H1 (cell line): ENCODE results near the gene HDHD2. TPM values are rescaled to one million over a fixed set of nuclear protein-coding genes. Genes with fewer than 3 reads are reported as not detected.

ENCODE experiments used
- CTCF ChIA-PET: fragments of 300-600 bp; sonication (Branson Sonifier 250); formaldehyde crosslinking; loops from one replicate; lab custom pipeline; 2021; ENCODE audit not compliant: partially characterized antibody; lab: Charles Lee
- POLR2A ChIA-PET: fragments of 300-600 bp; sonication (Branson Sonifier 250); formaldehyde crosslinking; loops from one replicate; lab custom pipeline; 2021; ENCODE audit warnings: inconsistent platforms; ENCODE audit not compliant: partially characterized antibody; lab: Charles Lee
- DNase-seq, 2 experiments: peaks; one replicate each; pipeline versions ENCODE4 v3.0.0 to v3.0.0-alpha.2; 2010 to 2022; ENCODE audit warnings: low spot score in 2 of 2, low read depth in 1 of 2, mixed read lengths in 1 of 2
- FAIRE-seq: peaks from 2 replicates; lab custom pipeline; 2011; peaks lifted over from hg19 to GRCh38; lab: Jason Lieb, UNC
- H2AFZ ChIP-seq: 2 replicates; pipeline ENCODE4 v1.8.1; 2012; ENCODE audit warnings: low read length, inconsistent platforms
- H2AK5ac ChIP-seq: 2 replicates; pipeline ENCODE4 v1.6.1; 2013; ENCODE audit warnings: low read depth, low read length
- H2BK120ac ChIP-seq: replicated peaks from 2 replicates; pipeline ENCODE3; 2013; ENCODE audit warnings: low read depth, low read length, inconsistent platforms
- H2BK12ac ChIP-seq: 2 replicates; pipeline ENCODE4 v1.6.1; 2013; ENCODE audit warnings: low read depth, low read length
- H2BK15ac ChIP-seq: 2 replicates; pipeline ENCODE4 v1.6.1; 2013; ENCODE audit warnings: low read length
- H2BK20ac ChIP-seq: 2 replicates; pipeline ENCODE4 v1.6.1; 2013; ENCODE audit warnings: low read length
- H2BK5ac ChIP-seq: 2 replicates; pipeline ENCODE4 v1.6.1; 2013; ENCODE audit warnings: low read depth, low read length
- H3K14ac ChIP-seq: 2 replicates; pipeline ENCODE4 v1.6.1; 2013; ENCODE audit warnings: inconsistent platforms; ENCODE audit not compliant: insufficient read length
- H3K18ac ChIP-seq: 2 replicates; pipeline ENCODE4 v1.6.1; 2013; ENCODE audit warnings: low read length; ENCODE audit errors: extremely low read depth
- H3K23ac ChIP-seq: 2 replicates; pipeline ENCODE4 v1.6.1; 2013; ENCODE audit warnings: inconsistent platforms; ENCODE audit not compliant: insufficient read length
- H3K23me2 ChIP-seq: 2 replicates; pipeline ENCODE4 v1.6.1; 2013; ENCODE audit warnings: low read depth, low read length
- H3K27ac ChIP-seq: 2 replicates; pipeline ENCODE4 v1.6.1; 2011; ENCODE audit warnings: low read depth, low read length, inconsistent platforms
- H3K27me3 ChIP-seq, 4 experiments: replicated peaks in 1 of 4; 1 replicate in 1 of 4; 2 replicates in 3 of 4; pipeline versions ENCODE4 v1.6.1 to v1.8.1; 2011 to 2013; ENCODE audit warnings: low read length in 3 of 4, mild to moderate bottlenecking in 3 of 4, inconsistent platforms in 2 of 4, mixed read lengths in 2 of 4, moderate library complexity in 1 of 4; ENCODE audit not compliant: control insufficient read depth in 3 of 4, insufficient read depth in 3 of 4; ENCODE audit errors: extremely low read depth in 1 of 4
- H3K36me3 ChIP-seq, 4 experiments: 2 replicates each; pipeline versions ENCODE4 v1.6.1 to v1.8.1; 2011 to 2013; ENCODE audit warnings: mild to moderate bottlenecking in 4 of 4, low read length in 3 of 4, moderate library complexity in 2 of 4, control low read depth in 1 of 4, inconsistent platforms in 1 of 4; ENCODE audit not compliant: insufficient read depth in 4 of 4, control insufficient read depth in 2 of 4
- H3K4ac ChIP-seq: replicated peaks from 2 replicates; pipeline ENCODE3; 2013; ENCODE audit warnings: low read length, low read depth, mixed read lengths, inconsistent platforms; ENCODE audit not compliant: insufficient read length
- H3K4me1 ChIP-seq, 4 experiments: replicated peaks in 1 of 4; 1 replicate in 1 of 4; 2 replicates in 3 of 4; pipeline versions ENCODE4 v1.6.1 to v1.8.1; 2011 to 2013; ENCODE audit warnings: low read length in 3 of 4, inconsistent platforms in 2 of 4, mixed read lengths in 1 of 4; ENCODE audit not compliant: insufficient read depth in 4 of 4, control insufficient read depth in 3 of 4
- H3K4me2 ChIP-seq, 2 experiments: 2 replicates each; pipeline versions ENCODE4 v1.6.1 to v1.8.1; 2011 to 2013; ENCODE audit warnings: low read depth in 2 of 2, low read length in 2 of 2, control low read depth in 1 of 2, inconsistent platforms in 1 of 2, mild to moderate bottlenecking in 1 of 2; ENCODE audit not compliant: insufficient read depth in 1 of 2
- H3K4me3 ChIP-seq, 4 experiments: fragments of 200-600, 300-600 bp in 1 of 4; sonication (generic), shearing (Covaris generic), sonication (Bioruptor Twin) in 1 of 4; 2 replicates each; pipeline versions ENCODE4 v1.5.1 to v1.8.1; 2011 to 2016; ENCODE audit warnings: low read length in 4 of 4, low read depth in 3 of 4, control low read depth in 2 of 4, inconsistent platforms in 2 of 4, mild to moderate bottlenecking in 2 of 4, mixed read lengths in 1 of 4, moderate library complexity in 1 of 4; ENCODE audit not compliant: insufficient read depth in 2 of 4; ENCODE audit errors: extremely low read depth in 1 of 4
- H3K56ac ChIP-seq: replicated peaks from 2 replicates; pipeline ENCODE3; 2013; ENCODE audit warnings: low read depth, mild to moderate bottlenecking, mixed read lengths, low read length, inconsistent platforms; ENCODE audit not compliant: insufficient read length
- H3K79me1 ChIP-seq: 2 replicates; pipeline ENCODE4 v1.6.1; 2013; ENCODE audit warnings: low read depth, low read length, control low read depth
- H3K79me2 ChIP-seq, 2 experiments: 2 replicates each; pipeline versions ENCODE4 v1.6.1 to v1.8.1; 2012 to 2013; ENCODE audit warnings: low read length in 2 of 2, mild to moderate bottlenecking in 2 of 2, inconsistent platforms in 1 of 2; ENCODE audit not compliant: insufficient read depth in 2 of 2, control insufficient read depth in 1 of 2
- H3K9ac ChIP-seq, 4 experiments: replicated peaks in 1 of 4; 1 replicate in 1 of 4; 2 replicates in 3 of 4; pipeline versions ENCODE4 v1.6.1 to v1.8.1; 2011 to 2013; ENCODE audit warnings: low read depth in 3 of 4, low read length in 3 of 4, control low read depth in 2 of 4, mild to moderate bottlenecking in 2 of 4, moderate library complexity in 2 of 4, inconsistent platforms in 1 of 4; ENCODE audit errors: extremely low read depth in 1 of 4
- H3K9me3 ChIP-seq, 2 experiments: 2 replicates each; pipeline versions ENCODE4 v1.6.1 to v1.8.1; 2012 to 2013; ENCODE audit warnings: mild to moderate bottlenecking in 2 of 2, moderate library complexity in 2 of 2, control low read depth in 1 of 2, inconsistent platforms in 1 of 2, low read depth in 1 of 2, low read length in 1 of 2, mixed read lengths in 1 of 2; ENCODE audit not compliant: insufficient read depth in 2 of 2
- H4K20me1 ChIP-seq, 2 experiments: replicated peaks in 1 of 2; 2 replicates each; pipeline versions ENCODE3 to v1.8.1; 2011 to 2013; ENCODE audit warnings: inconsistent platforms in 2 of 2, low read length in 2 of 2, mild to moderate bottlenecking in 1 of 2; ENCODE audit not compliant: insufficient read depth in 2 of 2, control insufficient read depth in 1 of 2
- H4K5ac ChIP-seq: 2 replicates; pipeline ENCODE4 v1.6.1; 2013; ENCODE audit warnings: low read length, low read depth, mixed read lengths, inconsistent platforms; ENCODE audit not compliant: insufficient read length
- H4K8ac ChIP-seq: 2 replicates; pipeline ENCODE4 v1.8.0; 2013; ENCODE audit warnings: mild to moderate bottlenecking, moderate library complexity, low read length, inconsistent platforms; ENCODE audit not compliant: insufficient read depth; ENCODE audit errors: extremely low read depth
- H4K91ac ChIP-seq: replicated peaks from 2 replicates; pipeline ENCODE3; 2013; ENCODE audit warnings: low read length, mixed read lengths, inconsistent platforms; ENCODE audit not compliant: insufficient read length
- ASH2L ChIP-seq: fragments of 200-600, 300-600 bp; sonication (generic); IDR thresholded peaks from one replicate; pipeline ENCODE4 v1.7.1; 2017; ENCODE audit warnings: low read length
- BACH1 ChIP-seq: IDR thresholded peaks from 2 replicates; pipeline ENCODE4 v1.6.1; 2012; ENCODE audit warnings: low read length, improper control_type of control experiment
- CEBPB ChIP-seq: IDR thresholded peaks from 2 replicates; pipeline ENCODE4 v1.6.1; 2012; ENCODE audit warnings: low read depth, low read length
- EGR1 ChIP-seq: IDR thresholded peaks from 2 replicates; pipeline ENCODE4 v1.6.1; 2011; ENCODE audit warnings: low read depth, low read length, borderline replicate concordance
- FOSL1 ChIP-seq: IDR thresholded peaks from 2 replicates; pipeline ENCODE4 v1.6.1; 2011; ENCODE audit warnings: mild to moderate bottlenecking, low read depth, low read length, moderate library complexity; ENCODE audit not compliant: insufficient read depth
- KDM5A ChIP-seq: fragments of 200-600 bp; IDR thresholded peaks from 2 replicates; pipeline ENCODE4 v1.7.1; 2012; ENCODE audit warnings: mild to moderate bottlenecking, low read length, inconsistent platforms, mixed read lengths
- NRF1 ChIP-seq: IDR thresholded peaks from 2 replicates; pipeline ENCODE4 v1.6.1; 2011; ENCODE audit warnings: mild to moderate bottlenecking, low read depth, low read length, improper control_type of control experiment
- POLR2A ChIP-seq, 2 experiments: IDR thresholded peaks; 1 replicate in 1 of 2; 2 replicates in 1 of 2; pipeline ENCODE4 v1.6.1; 2011; ENCODE audit warnings: low read depth in 2 of 2, low read length in 2 of 2, mild to moderate bottlenecking in 2 of 2; ENCODE audit errors: control extremely low read depth in 1 of 2
- SIN3A ChIP-seq, 2 experiments: IDR thresholded peaks in 1 of 2; conservative IDR thresholded peaks in 1 of 2; 2 replicates each; pipeline ENCODE4 v1.6.1; 2011 to 2012; ENCODE audit warnings: low read length in 2 of 2, improper control_type of control experiment in 1 of 2, low read depth in 1 of 2, mild to moderate bottlenecking in 1 of 2
- SP4 ChIP-seq: IDR thresholded peaks from 2 replicates; pipeline ENCODE4 v1.6.1; 2012; ENCODE audit warnings: low read length, inconsistent platforms
- SRF ChIP-seq: IDR thresholded peaks from 2 replicates; pipeline ENCODE4 v1.6.1; 2011; ENCODE audit warnings: mild to moderate bottlenecking, low read depth, low read length, moderate library complexity
- SUZ12 ChIP-seq: fragments of 200-600 bp; sonication (generic); IDR thresholded peaks from 2 replicates; pipeline ENCODE4 v1.6.1; 2012; ENCODE audit warnings: mild to moderate bottlenecking, inconsistent platforms, low read length, moderate library complexity, mixed read lengths
- TBP ChIP-seq: IDR thresholded peaks from 2 replicates; pipeline ENCODE4 v1.6.1; 2011; ENCODE audit warnings: low read depth, low read length, improper control_type of control experiment
- TEAD4 ChIP-seq: IDR thresholded peaks from 2 replicates; pipeline ENCODE4 v1.6.1; 2012; ENCODE audit warnings: low read depth, low read length, inconsistent platforms, mixed read lengths
- YY1 ChIP-seq: IDR thresholded peaks from 2 replicates; pipeline ENCODE4 v1.6.1; 2011; ENCODE audit warnings: low read depth, mild to moderate bottlenecking, low read length
- WGBS, 2 experiments: shearing (Covaris generic) in 1 of 2; methylation state at CpG; one replicate each; pipeline versions ENCODE4 v1.1.6 to v1.1.7; 2013 to 2015; ENCODE audit warnings: low lambda C conversion rate in 2 of 2, mixed read lengths in 2 of 2, inconsistent platforms in 1 of 2, low coverage in 1 of 2, missing lambda C conversion rate in 1 of 2; ENCODE audit not compliant: insufficient replicate concordance in 2 of 2, insufficient coverage in 1 of 2, insufficient read length in 1 of 2; ENCODE audit errors: extremely low coverage in 1 of 2, missing lambda C conversion rate in 1 of 2; 5-methylcytosine and 5-hydroxymethylcytosine counted together
- polyA plus RNA-seq, 7 experiments: library from polyadenylated mRNA; depleted of rRNA in 3 of 7; stranded (reverse) in 5 of 7; unstranded in 2 of 7; fragments of >200 nt in 5 of 7; fragments of 200-250 nt in 2 of 7; gene quantifications; 1 replicate in 5 of 7; 2 replicates in 1 of 7; 4 replicates in 1 of 7; pipeline versions ENCODE4 v1.2.1 to v1.2.3, GENCODE V29; 2011 to 2013; ENCODE audit warnings: missing spikeins in 2 of 7, mixed read lengths in 2 of 7
- total RNA-seq: library from RNA; stranded (reverse); fragmentation: NEBNext Ultra II Directional; extraction: Animal tissue kit (Norgen Biotek cat#: 25700); gene quantifications from 2 replicates; pipeline ENCODE4 v1.2.1, GENCODE V29; 2021

Gene HDHD2
- total and polyA plus RNA-seq, 2 of the 8 experiments (the other 6 are each of a cell fraction or from before 2014, with no cell fraction given), result 16.7 to 42.7 TPM

- POLR2A ChIA-PET, result no interaction called here
- H3K27ac ChIP-seq, result no peak overlapping the region
- TF ChIP-seq CEBPB, result no peak
- TF ChIP-seq KDM5A, result no peak
- TF ChIP-seq SIN3A (conservative IDR thresholded peaks at IDR 0.05 in 1 of 2, IDR thresholded peaks at IDR 0.05 in 1 of 2; ENCODE audit: low read depth in 1 of 2, low read length in 2 of 2), result no peak
- TF ChIP-seq YY1, result no peak
- no peak for TF ChIP-seq SRF
- TF ChIP-seq SUZ12, result no peak
- TF ChIP-seq BACH1, result no peak
- no peak for TF ChIP-seq TEAD4
- TF ChIP-seq FOSL1, result no peak
- TF ChIP-seq SP4, result no peak
- no peak for TF ChIP-seq TBP
- TF ChIP-seq ASH2L, result no peak
- TF ChIP-seq EGR1, result no peak
- no peak for TF ChIP-seq NRF1
- no peak for TF ChIP-seq POLR2A (IDR thresholded peaks at IDR 0.05; ENCODE audit: control extremely low read depth in 1 of 2, low read depth in 2 of 2, low read length in 2 of 2)
These were observed 30.5 kb upstream of the HDHD2 start for GRCh38 chr18:47180765-47181164.

More at GRCh38 chr18:47180765-47181164, 30.5 kb upstream of the HDHD2 start:
- no peak overlapping the region for H3K4ac ChIP-seq
- no peak overlapping the region for H2AFZ ChIP-seq
- H3K9me3 ChIP-seq, result peaks cover 14 to 16% of the 10 kb centered on the region in 2 experiments
- no peak overlapping the region for H3K4me3 ChIP-seq
- no peak overlapping the region for H2BK5ac ChIP-seq
- H3K4me1 ChIP-seq, result no peaks in the 10 kb centered on the region; a peak in 1 of 7 replicates
- no peak overlapping the region for H2BK120ac ChIP-seq
- H3K23me2 ChIP-seq, result no peaks in the 10 kb centered on the region
- no peak overlapping the region for H3K14ac ChIP-seq
- no peak overlapping the region for H3K9ac ChIP-seq
- FAIRE-seq (no peak), DNase-seq (no peak)
- no peaks in the 10 kb centered on the region for H4K20me1 ChIP-seq
- no peaks in the 10 kb centered on the region for H3K36me3 ChIP-seq
- no peaks in the 10 kb centered on the region for H3K79me1 ChIP-seq
- H3K27me3 ChIP-seq, result no peaks in the 10 kb centered on the region
- no peak overlapping the region for H2BK12ac ChIP-seq
- H4K8ac ChIP-seq, result no peak overlapping the region
- H3K4me2 ChIP-seq, result no peak overlapping the region
- CTCF ChIA-PET, result no interaction called here
- H4K5ac ChIP-seq, result no peak overlapping the region
- WGBS, 2 experiments, result 81% methylated on average over 3 of the region's 3 CpGs; no CpG with 5 or more reads in 1 of the 2 experiments
- no peak overlapping the region for H3K23ac ChIP-seq
- no peak overlapping the region for H3K56ac ChIP-seq
- no peak overlapping the region for H2AK5ac ChIP-seq
- H2BK15ac ChIP-seq, result no peak overlapping the region
- H4K91ac ChIP-seq, result no peak overlapping the region
- no peak overlapping the region for H2BK20ac ChIP-seq
- no peak overlapping the region for H3K18ac ChIP-seq
- H3K79me2 ChIP-seq, result peaks cover 0 to under 1% of the 10 kb centered on the region in 2 experiments; a peak in 1 of 4 replicates
